Keratinocyte (primary cell): Measurements from ENCODE around the gene GSTM4.

Experiments
- CTCF ChIP-seq, 3 experiments: IDR thresholded peaks in 1 of 3; conservative IDR thresholded peaks in 1 of 3; optimal IDR thresholded peaks in 1 of 3; 2 replicates in 2 of 3; 3 replicates in 1 of 3; pipeline versions ENCODE3 to v1.5.1; 2011; ENCODE audit warnings: low read length in 3 of 3, mild to moderate bottlenecking in 3 of 3, moderate library complexity in 2 of 3, control low read depth in 1 of 3, inconsistent platforms in 1 of 3; ENCODE audit not compliant: insufficient read depth in 2 of 3; ENCODE audit errors: extremely low read depth in 1 of 3
- EZH2 ChIP-seq: IDR thresholded peaks from one replicate; pipeline ENCODE4 v1.6.1; 2012; ENCODE audit warnings: inconsistent platforms, mild to moderate bottlenecking, low read length, moderate library complexity

DNA sequence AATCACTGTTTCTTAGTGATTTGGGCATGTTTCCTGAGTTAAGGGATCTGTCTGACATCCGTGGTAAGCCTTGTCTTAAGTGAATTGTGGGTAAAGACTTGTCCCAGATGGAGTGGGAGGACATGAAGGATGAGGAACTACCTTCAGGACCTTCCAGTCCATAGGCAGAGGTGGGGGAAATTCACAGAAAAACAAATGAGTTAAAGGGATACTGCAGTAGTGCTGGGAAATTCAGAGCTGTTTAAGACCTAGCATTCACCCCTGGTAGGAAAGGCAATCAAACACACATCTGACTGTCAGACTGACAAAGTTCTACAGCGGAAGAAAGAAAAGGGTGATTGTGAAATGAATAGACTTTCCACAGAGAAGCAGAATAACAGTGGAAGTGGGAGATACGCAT, 39.5 kb upstream of the GSTM4 start:
- TF ChIP-seq CTCF (optimal IDR thresholded peaks at IDR 0.05 in 1 of 3, IDR thresholded peaks at IDR 0.05 in 1 of 3, conservative IDR thresholded peaks at IDR 0.05 in 1 of 3; ENCODE audit: extremely low read depth in 1 of 3, insufficient read depth in 2 of 3, low read length in 3 of 3), result no peak
- TF ChIP-seq EZH2, result no peak
